Liver (tissue), 3 donors: ENCODE data around the gene SP140L.

Source experiments
- CTCF ChIP-seq: fragments of 150-350 bp; IDR thresholded peaks from 2 replicates; pipeline ENCODE4 v1.5.1; 2017; ENCODE audit warnings: improper control_type of control experiment, low read depth, low read length; ENCODE audit not compliant: missing input control
- EGR1 ChIP-seq, 2 donors: IDR thresholded peaks; 2 replicates each; pipeline ENCODE4 v1.6.1; 2016 to 2018; ENCODE audit warnings: antibody characterized with exemption in 2 of 2, low read depth in 2 of 2
- FOXA1 ChIP-seq: IDR thresholded peaks from 2 replicates; pipeline ENCODE4 v1.6.1; 2016; ENCODE audit warnings: antibody characterized with exemption
- GABPA ChIP-seq, 2 donors: IDR thresholded peaks in 1 of 2; conservative IDR thresholded peaks in 1 of 2; 2 replicates each; pipeline ENCODE4 v1.6.1; 2016; ENCODE audit warnings: antibody characterized with exemption in 2 of 2, mild to moderate bottlenecking in 1 of 2, moderate library complexity in 1 of 2
- HNF4G ChIP-seq: IDR thresholded peaks from 2 replicates; pipeline ENCODE4 v1.6.1; 2016; ENCODE audit warnings: antibody characterized with exemption
- JUND ChIP-seq, 2 donors: IDR thresholded peaks; 2 replicates each; pipeline ENCODE4 v1.6.1; 2016; ENCODE audit warnings: antibody characterized with exemption in 2 of 2
- RAD21 ChIP-seq, 2 donors: IDR thresholded peaks; 2 replicates each; pipeline ENCODE4 v1.6.1; 2016; ENCODE audit warnings: antibody characterized with exemption in 2 of 2, mild to moderate bottlenecking in 2 of 2
- REST ChIP-seq: IDR thresholded peaks from 2 replicates; pipeline ENCODE4 v1.6.1; 2016; ENCODE audit warnings: antibody characterized with exemption, mild to moderate bottlenecking
- RXRA ChIP-seq, 2 donors: IDR thresholded peaks; 2 replicates each; pipeline ENCODE4 v1.6.1; 2017 to 2018; ENCODE audit warnings: antibody characterized with exemption in 2 of 2, mild to moderate bottlenecking in 1 of 2
- TAF1 ChIP-seq: conservative IDR thresholded peaks from 2 replicates; pipeline ENCODE4 v1.6.1; 2016; ENCODE audit warnings: antibody characterized with exemption, mild to moderate bottlenecking
- YY1 ChIP-seq: IDR thresholded peaks from 2 replicates; pipeline ENCODE4 v1.6.1; 2016; ENCODE audit warnings: antibody characterized with exemption, mild to moderate bottlenecking
- ZBTB33 ChIP-seq: IDR thresholded peaks from 2 replicates; pipeline ENCODE4 v1.6.1; 2016; ENCODE audit warnings: antibody characterized with exemption
- donor health status: healthy.
- donor health status: healthy.

GRCh38 chr2:230347659-230348305 is 20.8 kb downstream of the SP140L start:
- TF ChIP-seq CTCF, result no peak
- TF ChIP-seq REST, result no peak
- TF ChIP-seq ZBTB33, result no peak
- TF ChIP-seq RAD21 (IDR thresholded peaks at IDR 0.05), result no peak
- TF ChIP-seq YY1, result no peak
- TF ChIP-seq RXRA (IDR thresholded peaks at IDR 0.05), result no peak
- no peak for TF ChIP-seq TAF1
- no peak for TF ChIP-seq HNF4G
- TF ChIP-seq JUND (IDR thresholded peaks at IDR 0.05), result no peak
- no peak for TF ChIP-seq GABPA (IDR thresholded peaks at IDR 0.05 in 1 of 2, conservative IDR thresholded peaks at IDR 0.05 in 1 of 2)
- no peak for TF ChIP-seq FOXA1
- no peak for TF ChIP-seq EGR1 (IDR thresholded peaks at IDR 0.05; ENCODE audit: low read depth in 2 of 2)
